Naive thymus-derived CD4-positive, alpha-beta T cell (primary cell): ENCODE results near the gene TSKS. TPM values are rescaled to one million over a fixed set of nuclear protein-coding genes. Genes with fewer than 3 reads are reported as not detected.

ENCODE experiments used
- ATAC-seq: fragments of 150-1000 bp; cut with Tn5 transposase; 2 replicates; pipeline ENCODE4 v1.10.0; 2021; ENCODE audit warnings: mild to moderate bottlenecking, moderate library complexity
- CTCF ChIA-PET: fragments of 350-600 bp; sonication (Branson Sonifier 250); formaldehyde crosslinking; loops from one replicate; lab custom pipeline; 2021; ENCODE audit warnings: antibody characterized with exemption; lab: Charles Lee
- POLR2A ChIA-PET: fragments of 350-600 bp; sonication (Branson Sonifier 250); formaldehyde crosslinking; loops from one replicate; lab custom pipeline; 2021; ENCODE audit warnings: antibody characterized with exemption, inconsistent platforms; lab: Charles Lee
- DNase-seq, 9 donors: peaks; one replicate each; pipeline versions ENCODE4 v3.0.0 to v3.0.0-alpha.2; 2020 to 2022; ENCODE audit warnings: mixed read lengths in 1 of 9
- H3K27ac ChIP-seq: one replicate; pipeline ENCODE4 v1.7.0; 2013; ENCODE audit warnings: mild to moderate bottlenecking, low read depth, low read length, moderate library complexity
- H3K27me3 ChIP-seq, 2 donors: one replicate each; pipeline ENCODE4 v1.7.0; 2013; ENCODE audit warnings: low read length in 2 of 2, mild to moderate bottlenecking in 2 of 2, moderate library complexity in 2 of 2; ENCODE audit not compliant: control insufficient read depth in 2 of 2, insufficient read depth in 2 of 2
- H3K36me3 ChIP-seq, 3 experiments: 1 replicate in 2 of 3; 2 replicates in 1 of 3; pipeline ENCODE4 v1.7.0; 2013; ENCODE audit warnings: low read length in 3 of 3, mild to moderate bottlenecking in 3 of 3, moderate library complexity in 1 of 3; ENCODE audit not compliant: insufficient read depth in 3 of 3, control insufficient read depth in 2 of 3
- H3K4me1 ChIP-seq, 2 donors: one replicate each; pipeline ENCODE4 v1.7.0; 2013; ENCODE audit warnings: low read length in 2 of 2, mild to moderate bottlenecking in 2 of 2, moderate library complexity in 1 of 2; ENCODE audit not compliant: control insufficient read depth in 2 of 2, insufficient read depth in 2 of 2
- H3K4me3 ChIP-seq: 2 replicates; pipeline ENCODE4 v1.7.0; 2013; ENCODE audit warnings: mild to moderate bottlenecking, low read length
- H3K9me3 ChIP-seq, 3 experiments: 1 replicate in 2 of 3; 2 replicates in 1 of 3; pipeline ENCODE4 v1.7.0; 2013; ENCODE audit warnings: low read length in 3 of 3; ENCODE audit not compliant: control insufficient read depth in 2 of 3
- H3K27ac Mint-ChIP-seq, 9 donors: one replicate each; pipeline ENCODE4 v1.8.0; 2020 to 2022; ENCODE audit warnings: mixed read lengths in 9 of 9, mild to moderate bottlenecking in 8 of 9, moderate library complexity in 5 of 9, inconsistent platforms in 2 of 9
- H3K27me3 Mint-ChIP-seq, 5 donors: one replicate each; pipeline ENCODE4 v1.8.0; 2021 to 2022; ENCODE audit warnings: mixed read lengths in 5 of 5, mild to moderate bottlenecking in 1 of 5
- H3K36me3 Mint-ChIP-seq, 5 donors: one replicate each; pipeline ENCODE4 v1.8.0; 2020 to 2022; ENCODE audit warnings: mixed read lengths in 5 of 5, mild to moderate bottlenecking in 3 of 5, inconsistent platforms in 1 of 5
- H3K4me1 Mint-ChIP-seq, 7 donors: one replicate each; pipeline ENCODE4 v1.8.0; 2020 to 2022; ENCODE audit warnings: mixed read lengths in 7 of 7, mild to moderate bottlenecking in 3 of 7, inconsistent platforms in 1 of 7
- H3K4me3 Mint-ChIP-seq, 10 donors: one replicate each; pipeline ENCODE4 v1.8.0; 2020 to 2022; ENCODE audit warnings: mild to moderate bottlenecking in 10 of 10, mixed read lengths in 10 of 10, moderate library complexity in 6 of 10, inconsistent platforms in 2 of 10
- H3K9me3 Mint-ChIP-seq, 11 donors: one replicate each; pipeline ENCODE4 v1.8.0; 2020 to 2022; ENCODE audit warnings: mixed read lengths in 11 of 11, mild to moderate bottlenecking in 4 of 11, inconsistent platforms in 1 of 11, moderate library complexity in 1 of 11
- intact Hi-C, 2 donors: fragments of 100-400 bp; cut with micrococcal nuclease; formaldehyde crosslinking; loops; one replicate each; pipeline ENCODE4 v1.15.1; 2023
- polyA plus RNA-seq, 2 donors: library from polyadenylated mRNA; unstranded; fragments of 300-500 nt; fragmentation: Illumina TruSeq; gene quantifications; one replicate each; pipeline ENCODE4 v1.2.3, GENCODE V29; 2021
- total RNA-seq, 6 experiments: library from RNA in 5 of 6; stranded (reverse) in 5 of 6; gene quantifications; 1 replicate in 5 of 6; 2 replicates in 1 of 6; pipeline ENCODE4 v1.2.3 and lab custom pipeline; 2021 to 2026

TSKS gene, protein sequence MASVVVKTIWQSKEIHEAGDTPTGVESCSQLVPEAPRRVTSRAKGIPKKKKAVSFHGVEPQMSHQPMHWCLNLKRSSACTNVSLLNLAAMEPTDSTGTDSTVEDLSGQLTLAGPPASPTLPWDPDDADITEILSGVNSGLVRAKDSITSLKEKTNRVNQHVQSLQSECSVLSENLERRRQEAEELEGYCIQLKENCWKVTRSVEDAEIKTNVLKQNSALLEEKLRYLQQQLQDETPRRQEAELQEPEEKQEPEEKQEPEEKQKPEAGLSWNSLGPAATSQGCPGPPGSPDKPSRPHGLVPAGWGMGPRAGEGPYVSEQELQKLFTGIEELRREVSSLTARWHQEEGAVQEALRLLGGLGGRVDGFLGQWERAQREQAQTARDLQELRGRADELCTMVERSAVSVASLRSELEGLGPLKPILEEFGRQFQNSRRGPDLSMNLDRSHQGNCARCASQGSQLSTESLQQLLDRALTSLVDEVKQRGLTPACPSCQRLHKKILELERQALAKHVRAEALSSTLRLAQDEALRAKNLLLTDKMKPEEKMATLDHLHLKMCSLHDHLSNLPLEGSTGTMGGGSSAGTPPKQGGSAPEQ
- 1 to 10 TPM; 1.4 to 3.6 (median 2.8) TPM for total RNA-seq
- polyA plus RNA-seq: 1 to 10 TPM in 1 of 2 donors, under 1 TPM in 1; 0.51 to 1.1 TPM
- total RNA-seq (lab: John Stamatoyannopoulos, UW): 5.2 reads per million, percentile 25 among the genes with 10 or more reads in this experiment

DNA sequence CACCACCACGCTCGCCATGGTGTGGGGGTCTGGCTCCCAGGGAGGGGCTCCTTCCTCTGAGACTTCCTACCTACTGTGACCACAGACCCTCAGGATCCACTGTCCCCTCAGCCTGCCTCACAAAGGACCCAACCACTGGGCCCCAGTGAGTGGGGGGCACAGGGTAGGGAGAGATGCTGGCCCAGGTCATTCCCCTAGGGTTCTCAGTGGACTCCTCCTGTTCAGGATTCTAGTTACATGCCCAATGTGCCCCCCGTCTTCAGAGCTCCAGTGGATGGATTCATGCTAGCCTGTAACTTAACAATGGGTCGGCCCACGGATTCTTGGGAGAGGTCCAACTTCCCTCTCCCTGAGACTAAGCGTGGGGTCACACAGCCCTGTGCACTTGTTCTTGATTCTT, at the start of gene TSKS:
Gene TSKS (minus strand): TSS at position 77 of the 400 bp plus-strand sequence. CDS start 59 bp downstream, at position 18.
- H3K27me3 Mint-ChIP-seq: peaks cover 0 to 3% (median 0%) of the 10 kb centered on the region in 5 donors
- Histone ChIP-seq H3K27me3 (no peaks in the 10 kb centered on the region), H3K36me3 (peaks cover 0 to 7% (median 0%) of the 10 kb centered on the region in 3 experiments), H3K9me3 (no peaks in the 10 kb centered on the region), H3K27ac (no peak within 1 kb of the TSS), H3K4me3 (no peak within 1 kb of the TSS), H3K4me1 (peaks cover 6 to 16% of the 10 kb centered on the region in 2 donors)
- H3K4me3 Mint-ChIP-seq: peak within 1 kb of the TSS in 5 of 10 donors; percentile 11 to 69 (median 46)
- H3K27ac Mint-ChIP-seq: peak within 1 kb of the TSS in 6 of 9 donors; percentile 2 to 73 (median 41)
- CTCF ChIA-PET: no interaction called here
- peaks cover 11 to 22% (median 19%) of the 10 kb centered on the region in 7 donors for H3K4me1 Mint-ChIP-seq
- ATAC-seq: no peak
- no peak for DNase-seq
- POLR2A ChIA-PET: interaction anchor here (0.7 to 1.0 kb wide), 2 partner anchors 46 to 1430 kb away, joined by 3 to 4 read pairs; no protein-coding TSS in a partner anchor
- H3K9me3 Mint-ChIP-seq: peaks cover 0 to 2% (median 0%) of the 10 kb centered on the region in 11 donors
- no peaks in the 10 kb centered on the region for H3K36me3 Mint-ChIP-seq
- intact Hi-C loops: no loop called here

DNA sequence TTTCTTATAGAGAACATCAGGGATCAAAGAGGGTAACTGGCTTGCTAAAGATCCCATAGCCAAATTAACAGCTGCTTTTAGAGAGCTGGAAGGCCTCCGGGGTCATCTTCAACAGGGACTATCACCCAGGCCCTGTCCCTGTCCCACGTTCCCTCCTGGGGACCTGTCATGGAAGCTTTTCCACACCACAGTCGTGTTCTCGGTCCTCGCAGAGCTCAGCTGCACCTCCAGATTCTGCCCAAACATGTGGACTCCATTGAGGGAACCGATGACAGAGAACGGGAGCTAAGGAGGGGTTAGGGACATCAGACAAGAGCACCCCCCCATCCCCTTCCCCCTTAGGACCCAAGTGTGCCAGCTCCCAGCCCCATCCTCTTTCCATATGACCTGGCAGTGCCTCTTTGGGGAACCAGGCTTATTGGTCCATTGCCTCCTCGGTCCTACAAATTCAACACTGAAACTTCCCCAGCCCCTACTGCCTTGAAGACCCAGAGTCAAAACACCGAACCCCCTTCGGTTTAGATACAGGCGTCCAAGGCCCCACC, 49.4 kb upstream of the TSKS start:
- CTCF ChIA-PET: interaction anchor here (1.0 kb wide), 1 partner anchor 64 kb away, joined by 3 read pairs; the partner anchor contains the start of genes AKT1S1 and TBC1D17
- H3K36me3 Mint-ChIP-seq: peaks cover 0 to 5% (median 0%) of the 10 kb centered on the region in 5 donors
- H3K27ac ChIP-seq: peak overlapping the region; percentile 84
- H3K27me3 Mint-ChIP-seq: no peaks in the 10 kb centered on the region
- no peaks in the 10 kb centered on the region for H3K9me3 ChIP-seq
- H3K36me3 ChIP-seq: peaks cover 0 to under 1% (median 0%) of the 10 kb centered on the region in 3 experiments
- peaks cover 23 to 55% (median 35%) of the 10 kb centered on the region in 7 donors for H3K4me1 Mint-ChIP-seq
- POLR2A ChIA-PET: interaction anchor here (0.7 to 5.2 kb wide), 8 partner anchors 38 to 148 kb away, joined by 3 to 39 read pairs (median 10); partner anchors contain the start of genes AKT1S1, AP2A1, ATF5 and NUP62
- H3K9me3 Mint-ChIP-seq: peaks cover 0 to 2% (median 0%) of the 10 kb centered on the region in 11 donors
- intact Hi-C loops: loop anchor here (2.0 to 10.0 kb wide), 5 partner anchors 78 to 552 kb away; partner anchors contain the start of genes NAPSA (in 1 of the 2), PRMT1 (in 1 of the 2), RPS11 (in 1 of the 2) and RRAS (in 1 of the 2)
- DNase-seq (no peak), ATAC-seq (no peak)
- H3K4me3 Mint-ChIP-seq: peak overlapping the region; percentile 88 to 100 (median 94)
- peak overlapping the region; percentile 86 to 100 (median 98) for H3K27ac Mint-ChIP-seq
- H3K27me3 ChIP-seq: no peaks in the 10 kb centered on the region
- H3K4me1 ChIP-seq: peaks cover 11 to 23% of the 10 kb centered on the region in 2 donors
- peak overlapping the region; percentile 81 for H3K4me3 ChIP-seq

DNA sequence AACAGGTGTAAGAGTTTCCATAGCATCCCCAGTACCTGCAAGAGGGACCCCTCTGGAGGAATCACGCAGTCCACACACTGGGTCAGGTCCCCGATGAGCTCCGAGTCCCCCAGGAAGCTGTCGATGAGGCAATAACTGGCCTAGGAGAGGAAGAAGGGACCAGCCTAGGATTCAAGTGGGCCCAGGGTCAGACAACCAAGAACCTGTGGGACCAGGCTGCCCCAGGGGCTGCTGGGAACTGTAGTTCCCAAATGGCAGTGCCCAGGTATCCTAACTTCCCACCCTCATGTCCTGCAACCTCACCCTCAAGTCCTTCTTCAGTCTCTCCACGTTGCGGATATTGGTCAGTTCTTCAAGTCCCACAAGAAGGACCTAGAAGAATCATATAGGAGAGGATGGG, 48.2 kb upstream of the TSKS start:
- Histone ChIP-seq H3K9me3 (no peaks in the 10 kb centered on the region), H3K27me3 (no peaks in the 10 kb centered on the region), H3K36me3 (no peaks in the 10 kb centered on the region), H3K27ac (no peak overlapping the region), H3K4me3 (no peak overlapping the region), H3K4me1 (peaks cover 11 to 16% of the 10 kb centered on the region in 2 donors)
- H3K4me1 Mint-ChIP-seq: peaks cover 20 to 49% (median 31%) of the 10 kb centered on the region in 7 donors
- ATAC-seq (no peak), DNase-seq (no peak)
- peaks cover 0 to 7% (median 2%) of the 10 kb centered on the region in 5 donors for H3K36me3 Mint-ChIP-seq
- intact Hi-C loops: loop anchor here in 1 of 2 donors (5.0 to 10.0 kb wide), 2 partner anchors 134 to 553 kb away; partner anchors contain the start of genes NAPSA and PRMT1
- no peaks in the 10 kb centered on the region for H3K27me3 Mint-ChIP-seq
- POLR2A ChIA-PET: interaction anchor here (0.8 to 5.2 kb wide), 2 partner anchors 39 to 94 kb away, joined by 3 to 39 read pairs; partner anchors contain the start of gene PTOV1
- CTCF ChIA-PET: interaction anchor here (1.0 kb wide), 1 partner anchor 130 kb away, joined by 3 read pairs; no protein-coding TSS in a partner anchor
- H3K4me3 Mint-ChIP-seq: peak overlapping the region in 4 of 10 donors; percentile 14 to 94 (median 41)
- H3K27ac Mint-ChIP-seq: peak overlapping the region in 3 of 9 donors; percentile 27 to 88 (median 58)
- no peaks in the 10 kb centered on the region for H3K9me3 Mint-ChIP-seq

DNA sequence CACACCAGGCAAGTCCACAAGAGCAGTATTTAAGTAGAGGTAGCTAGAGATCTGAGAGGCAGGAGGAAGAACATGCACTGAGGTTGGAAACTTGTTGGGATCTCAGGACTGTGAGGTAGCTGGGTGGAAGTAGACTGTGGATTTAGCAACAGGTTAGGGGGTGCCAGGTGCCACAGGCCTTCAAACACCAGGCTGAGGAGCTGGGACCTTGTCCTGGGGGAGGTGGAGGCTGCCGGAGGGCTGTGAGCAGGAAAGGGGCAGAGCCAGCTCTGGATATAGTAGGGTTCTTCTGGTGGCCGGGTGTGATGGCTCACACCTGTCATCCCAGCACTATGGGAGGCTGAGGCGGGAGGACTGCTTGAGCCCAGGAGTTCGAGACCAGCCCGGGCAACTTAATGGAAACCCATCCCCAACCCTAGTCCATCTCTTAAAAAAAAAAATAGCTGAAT, 46.9 kb upstream of the TSKS start:
- ATAC-seq: no peak
- ChIA-PET CTCF (interaction anchor here (0.6 kb wide), 2 partner anchors 816 to 1519 kb away, joined by 3 read pairs; partner anchors contain the start of gene RUVBL2), POLR2A (interaction anchor here (0.8 to 5.2 kb wide), 7 partner anchors 9 to 92 kb away, joined by 3 to 39 read pairs (median 4); partner anchors contain the start of genes MED25 and PTOV1)
- Histone ChIP-seq H3K4me1 (peaks cover 11 to 16% of the 10 kb centered on the region in 2 donors), H3K27me3 (no peaks in the 10 kb centered on the region), H3K27ac (peak overlapping the region; percentile 73), H3K9me3 (no peaks in the 10 kb centered on the region), H3K4me3 (peak overlapping the region; percentile 71), H3K36me3 (peaks cover 0 to 3% (median 0%) of the 10 kb centered on the region in 3 experiments)
- peak overlapping the region; percentile 40 to 93 (median 81) for H3K27ac Mint-ChIP-seq
- H3K36me3 Mint-ChIP-seq: peaks cover 0 to 9% (median 5%) of the 10 kb centered on the region in 5 donors
- peaks cover 23 to 49% (median 35%) of the 10 kb centered on the region in 7 donors for H3K4me1 Mint-ChIP-seq
- no peaks in the 10 kb centered on the region for H3K9me3 Mint-ChIP-seq
- intact Hi-C loops: loop anchor here in 1 of 2 donors (1.0 to 10.0 kb wide), 4 partner anchors 7 to 555 kb away; partner anchors contain the start of genes NAPSA, PRMT1 and SCAF1
- peak overlapping the region; percentile 78 to 96 (median 90) for H3K4me3 Mint-ChIP-seq
- no peaks in the 10 kb centered on the region for H3K27me3 Mint-ChIP-seq
- DNase-seq: no peak

DNA sequence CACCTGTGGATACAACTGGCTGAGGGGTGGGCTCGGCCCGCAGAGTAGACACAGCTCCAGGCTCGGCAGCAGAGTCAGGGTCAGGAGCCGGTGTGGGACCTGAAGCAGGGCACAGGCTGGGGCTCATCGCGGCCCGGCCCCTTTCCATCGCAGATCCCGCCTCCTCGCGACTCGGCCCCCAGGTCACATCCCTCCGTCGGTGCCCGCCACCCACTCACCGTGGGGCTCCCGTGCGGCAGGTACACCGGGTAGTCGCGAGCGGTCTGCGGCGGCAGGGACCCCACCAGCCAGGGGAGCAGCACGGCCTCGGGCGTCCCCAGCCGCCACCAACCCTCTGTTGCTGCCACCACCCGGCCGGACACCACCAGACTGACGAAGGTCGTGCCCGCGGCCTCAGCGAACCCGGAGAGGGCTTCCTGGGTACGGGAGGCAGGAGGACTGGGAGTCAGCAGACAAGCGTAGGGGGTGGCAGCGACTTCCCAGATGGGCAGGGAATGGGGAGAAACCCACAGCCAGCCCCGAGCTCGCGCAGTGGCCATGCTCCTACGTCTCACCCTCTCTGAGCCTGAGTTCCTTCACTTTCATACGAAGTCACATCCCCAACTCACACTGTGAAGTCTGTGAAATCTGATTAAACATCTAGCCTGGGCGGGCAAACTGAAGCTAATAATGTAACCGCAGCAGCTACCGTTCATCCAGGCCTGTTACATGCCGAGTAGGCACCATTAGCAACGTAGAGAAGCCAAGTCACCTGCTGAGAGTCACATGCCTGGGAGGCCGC, 46.2 kb upstream of the TSKS start:
- Mint-ChIP-seq H3K27me3 (no peaks in the 10 kb centered on the region), H3K27ac (peak overlapping the region; percentile 74 to 94 (median 90)), H3K36me3 (peaks cover 0 to 9% (median 5%) of the 10 kb centered on the region in 5 donors), H3K9me3 (no peaks in the 10 kb centered on the region), H3K4me1 (peaks cover 23 to 46% (median 31%) of the 10 kb centered on the region in 7 donors), H3K4me3 (peak overlapping the region; percentile 86 to 96 (median 90))
- POLR2A ChIA-PET: interaction anchor here (0.7 to 5.2 kb wide), 7 partner anchors 9 to 92 kb away, joined by 3 to 39 read pairs (median 4); partner anchors contain the start of genes AKT1S1, MED25, PNKP and PTOV1
- Histone ChIP-seq H3K27me3 (no peaks in the 10 kb centered on the region), H3K4me1 (peaks cover 11 to 16% of the 10 kb centered on the region in 2 donors), H3K27ac (peak overlapping the region; percentile 73), H3K9me3 (no peaks in the 10 kb centered on the region), H3K4me3 (peak overlapping the region; percentile 71), H3K36me3 (peaks cover 0 to 3% (median 0%) of the 10 kb centered on the region in 3 experiments)
- ATAC-seq (peak; percentile 34), DNase-seq (peak in 5 of 9 donors; percentile 39 to 58 (median 49))
- CTCF ChIA-PET: no interaction called here
- intact Hi-C loops: loop anchor here in 1 of 2 donors (1.0 to 2.0 kb wide), 2 partner anchors 8 to 167 kb away; partner anchors contain the start of gene SCAF1
